ENCODE results near the gene KIAA1958.
"Not testable (repeated sequence)": the region's sequence is repeated elsewhere in the genome, so short reads cannot be mapped to it uniquely, and the experiment has no call there.

KIAA1958 gene

GRCh38 chr9:112489876-112490666 lies 3.4 kb downstream of the KIAA1958 start:
- no peak for DNase-seq (ENCODE audit: low read depth in 1 of 2, low spot score in 1 of 2)

DNA sequence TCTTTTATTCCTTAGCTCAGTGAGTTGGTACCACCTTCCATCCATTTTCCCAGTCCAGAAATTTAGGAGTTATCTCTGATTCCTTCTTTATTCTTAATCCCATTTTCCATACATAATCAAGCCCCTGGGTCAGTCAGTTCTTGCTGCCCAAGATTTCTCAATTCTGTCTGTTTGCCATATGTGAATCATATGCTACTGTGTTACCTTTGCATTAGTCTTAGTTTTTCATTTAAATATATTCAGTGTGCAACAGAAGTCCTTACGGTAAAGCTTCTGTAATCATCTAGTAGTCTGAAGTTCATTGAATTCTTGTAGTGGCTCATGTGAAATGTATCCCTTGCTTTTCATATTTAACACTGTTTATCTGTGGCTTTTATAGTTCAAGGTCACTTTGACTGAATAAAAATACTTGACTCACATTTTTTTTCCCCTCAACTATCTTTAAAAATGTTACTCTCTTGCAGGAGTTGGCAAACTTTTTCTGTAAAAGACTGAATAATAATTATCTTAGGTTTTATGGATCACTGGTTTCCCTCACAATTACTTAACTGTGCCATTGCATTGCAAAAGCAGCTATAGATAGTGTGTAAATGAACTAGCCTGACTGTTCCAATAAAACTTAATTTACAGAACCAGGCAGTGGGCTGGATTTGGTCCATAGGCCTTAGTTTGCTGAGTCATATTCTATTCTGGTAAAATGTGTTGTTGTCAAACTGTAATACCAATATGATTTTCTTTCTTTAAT lies 6.9 kb downstream of the KIAA1958 start:
- DNase-seq (ENCODE audit: low read depth in 1 of 2, low spot score in 1 of 2): no peak

- DNase-seq (ENCODE audit: low read depth in 1 of 2, low spot score in 1 of 2): no peak
These were observed 7.5 kb downstream of the KIAA1958 start for GRCh38 chr9:112494153-112494552.

GRCh38 chr9:112495614-112496013 lies 9.0 kb downstream of the KIAA1958 start:
- no peak for DNase-seq (ENCODE audit: low read depth in 1 of 2, low spot score in 1 of 2)

DNA sequence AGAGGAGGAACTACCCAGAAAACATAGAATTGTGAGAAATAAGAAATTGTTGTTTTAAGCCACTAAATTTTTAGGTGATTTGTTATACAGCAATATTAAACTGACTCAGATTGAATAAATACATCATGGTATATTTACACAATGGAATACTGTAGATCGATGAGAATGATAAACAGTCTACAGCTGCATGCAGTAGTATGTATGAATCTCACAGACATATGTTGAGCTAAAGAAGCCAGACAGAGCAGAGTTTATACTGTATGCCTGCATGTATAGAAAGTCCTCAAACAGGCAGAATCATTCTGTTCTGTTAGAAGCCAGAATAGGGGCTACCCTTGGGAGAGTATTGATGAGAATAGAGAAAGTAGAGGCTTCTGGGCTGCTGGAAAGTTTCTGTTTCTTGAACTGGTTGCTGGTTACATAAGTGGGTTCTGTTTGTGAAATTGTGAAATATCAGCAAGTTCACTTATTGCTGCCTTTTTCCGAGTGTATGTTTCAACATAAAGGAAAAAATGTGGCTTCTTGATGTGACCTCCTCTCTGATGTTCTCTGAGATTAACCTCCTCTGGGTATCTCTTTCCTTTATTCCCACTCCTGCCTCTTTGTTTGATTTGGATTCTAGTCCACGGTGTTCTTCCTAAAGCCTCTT lies 9.6 kb downstream of the KIAA1958 start:
- DNase-seq (ENCODE audit: low read depth in 1 of 2, low spot score in 1 of 2): no peak

DNA sequence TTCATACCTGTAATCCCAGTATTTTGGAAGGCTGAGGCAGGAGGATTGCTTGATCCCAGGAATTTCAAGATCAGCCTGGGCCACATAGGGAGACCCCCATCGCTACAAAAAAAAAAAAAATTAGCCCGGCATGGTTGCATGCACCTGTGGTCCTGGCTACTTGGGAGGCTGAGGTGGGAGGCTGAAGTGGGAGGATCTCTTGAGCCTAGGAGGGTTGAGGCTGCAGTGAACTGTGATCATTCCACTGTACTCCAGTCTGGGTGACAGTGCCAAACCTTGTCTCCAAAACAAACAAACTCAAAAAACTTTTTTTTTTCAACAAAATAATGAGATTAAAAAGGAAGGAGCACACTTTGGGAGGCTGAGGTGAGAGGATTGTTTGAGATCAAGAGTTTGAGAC lies 14.2 kb downstream of the KIAA1958 start:
- no peak for DNase-seq (ENCODE audit: low read depth in 1 of 2, low spot score in 1 of 2)

DNA sequence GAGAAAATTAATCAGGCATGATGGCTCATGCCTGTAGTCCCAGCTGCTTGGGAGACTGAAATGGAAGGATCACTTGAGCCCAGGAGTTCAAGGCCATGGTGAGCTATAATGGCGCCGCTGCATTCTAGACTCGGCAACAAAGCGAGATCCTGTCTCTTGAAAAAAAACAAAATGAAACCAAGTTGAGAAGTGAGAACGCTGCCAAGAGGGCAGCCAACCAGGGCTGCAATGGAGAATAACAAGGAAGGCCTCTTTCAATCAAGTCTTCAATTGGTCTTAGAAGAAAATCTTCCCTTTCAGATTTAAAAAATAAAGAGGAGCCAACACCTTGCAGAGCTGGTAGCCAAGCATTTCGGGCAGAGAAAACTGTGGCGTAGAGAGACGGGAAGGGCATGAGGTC lies 14.7 kb downstream of the KIAA1958 start:
- DNase-seq (ENCODE audit: low read depth in 1 of 2, low spot score in 1 of 2): no peak

- no peak for DNase-seq (ENCODE audit: low read depth in 1 of 2, low spot score in 1 of 2)
These were observed 15.7 kb downstream of the KIAA1958 start for GRCh38 chr9:112502175-112502946.

DNA sequence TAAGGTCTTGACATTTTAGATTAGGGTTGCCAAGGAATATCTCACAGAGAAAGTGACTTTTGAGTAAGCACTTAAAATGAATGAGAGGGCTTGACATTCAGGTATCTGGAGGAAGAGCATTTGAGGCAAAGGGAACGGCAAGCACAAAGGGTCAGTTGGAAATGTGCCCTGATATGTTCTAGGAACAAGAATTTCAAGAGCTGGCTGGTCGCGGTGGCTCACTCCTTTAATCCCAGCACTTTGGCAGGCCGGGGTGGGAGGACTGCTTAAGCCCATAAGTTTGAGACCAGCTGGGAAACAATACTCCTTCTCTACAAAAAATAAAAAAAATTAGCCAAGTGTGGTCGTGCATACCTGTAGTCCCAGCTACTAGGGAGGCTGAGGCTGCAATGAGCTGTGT lies 16.5 kb downstream of the KIAA1958 start:
- no peak for DNase-seq (ENCODE audit: low read depth in 1 of 2, low spot score in 1 of 2)

GRCh38 chr9:112505086-112505485 lies 18.5 kb downstream of the KIAA1958 start:
- DNase-seq (ENCODE audit: low read depth in 1 of 2, low spot score in 1 of 2): no peak

DNA sequence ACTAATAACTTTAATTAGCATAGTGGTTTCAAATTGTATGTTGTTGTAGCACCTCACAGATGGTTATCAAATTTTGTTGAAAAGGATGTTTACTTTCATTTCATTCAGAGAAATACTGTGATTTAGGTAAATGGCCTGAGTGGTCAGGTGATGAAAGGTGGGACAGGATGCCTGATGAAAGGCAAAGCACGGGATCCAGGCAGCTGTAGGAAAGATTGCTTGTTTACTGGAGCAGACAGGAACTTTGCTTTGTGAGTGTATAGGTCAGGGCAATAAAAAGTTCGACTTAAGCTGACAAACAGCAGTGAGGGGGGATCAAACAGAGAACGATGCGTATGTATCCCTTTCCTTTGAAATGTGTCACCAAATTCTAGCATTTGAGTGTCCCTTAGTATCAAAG lies 19.0 kb downstream of the KIAA1958 start:
- DNase-seq (ENCODE audit: low read depth in 1 of 2, low spot score in 1 of 2): no peak

DNA sequence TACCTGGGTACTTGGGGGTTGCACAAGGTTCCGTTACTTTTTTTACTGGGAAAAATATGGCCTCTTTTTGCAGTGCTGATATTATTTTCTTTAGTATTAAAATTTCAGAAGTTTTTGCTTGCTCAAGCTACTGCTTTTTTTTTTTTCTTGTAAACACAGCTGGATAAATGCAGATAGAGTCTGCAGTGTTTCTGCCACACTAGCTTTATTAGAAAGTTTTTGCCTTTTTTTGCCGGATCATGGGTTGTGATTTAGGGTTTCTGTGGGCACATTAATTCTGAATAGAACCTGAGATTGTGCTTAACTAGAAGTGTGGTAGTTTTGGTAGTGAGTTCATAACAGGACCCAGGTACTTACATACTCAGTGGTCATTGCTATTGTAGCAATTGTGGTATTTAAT lies 19.9 kb downstream of the KIAA1958 start:
- no peak for DNase-seq (ENCODE audit: low read depth in 1 of 2, low spot score in 1 of 2)

DNA sequence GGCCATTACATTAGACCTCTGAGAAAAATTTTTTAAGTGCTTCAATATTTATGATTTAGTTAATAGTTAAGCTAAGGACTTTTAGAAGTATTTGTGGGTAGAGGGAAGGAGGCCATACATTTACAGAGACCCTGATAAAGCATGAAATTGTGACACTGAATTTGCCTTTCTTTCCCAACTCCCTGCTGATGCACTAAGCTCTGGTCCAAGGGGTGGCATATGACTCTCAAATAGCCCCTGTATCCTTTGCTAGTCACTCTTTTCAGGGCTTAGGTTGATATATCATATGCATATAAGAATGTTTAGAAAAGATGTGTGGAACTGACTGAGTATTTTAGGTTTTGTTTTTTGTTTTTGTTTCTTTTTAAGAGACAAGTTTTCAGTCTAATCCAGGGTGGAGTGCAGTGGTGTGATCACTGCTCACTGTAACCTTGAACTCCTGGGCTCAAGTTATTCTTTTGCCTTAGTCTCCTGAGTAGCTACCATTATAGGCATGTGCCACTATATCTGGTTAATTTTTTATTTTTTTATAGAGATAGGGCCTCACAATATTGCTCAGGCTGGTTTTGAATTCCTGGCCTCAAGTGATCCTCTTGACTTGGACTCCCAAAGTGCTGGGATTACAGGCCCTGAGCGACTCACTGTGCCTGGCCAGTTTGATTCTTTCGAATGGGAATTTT lies 20.5 kb downstream of the KIAA1958 start:
- DNase-seq (ENCODE audit: low read depth in 1 of 2, low spot score in 1 of 2): no peak

DNA sequence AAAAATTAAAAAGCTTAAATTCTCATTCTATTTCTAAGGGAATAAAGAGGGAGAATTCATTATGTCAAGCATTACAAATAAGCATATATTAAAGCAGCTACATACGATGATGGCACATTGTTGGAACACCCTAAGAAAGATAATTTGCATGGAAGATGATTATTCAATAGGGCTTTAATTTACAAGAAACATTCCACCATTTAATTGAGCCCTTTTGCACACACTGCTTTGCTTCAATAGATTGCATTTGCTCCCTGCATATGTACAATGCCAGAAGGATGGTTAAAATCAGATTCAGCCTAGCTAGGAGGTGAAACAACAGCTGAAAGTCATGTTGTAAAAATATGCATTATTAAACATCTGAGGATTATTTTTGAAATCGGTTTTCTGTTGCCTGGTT lies 21.8 kb downstream of the KIAA1958 start:
- DNase-seq (ENCODE audit: low read depth in 1 of 2, low spot score in 1 of 2): no peak

DNA sequence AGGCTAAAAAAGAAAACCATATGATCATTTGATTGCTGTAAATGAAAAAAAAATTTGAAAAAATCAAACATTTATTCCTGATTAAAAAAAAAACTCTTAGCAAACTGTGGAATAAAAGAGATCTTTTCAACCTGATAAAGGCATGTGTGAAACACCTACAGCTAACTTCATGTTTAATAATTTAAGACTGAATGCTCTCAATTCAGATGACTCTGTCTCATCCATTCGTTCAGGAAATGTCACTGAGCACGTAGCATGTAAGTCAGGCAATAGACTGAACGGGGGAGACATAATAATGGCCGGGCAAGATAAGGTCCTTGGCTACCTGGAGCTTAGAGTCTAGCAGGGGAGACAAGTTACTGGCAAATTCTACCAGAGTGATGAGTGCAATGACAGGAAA lies 25.8 kb downstream of the KIAA1958 start:
- DNase-seq (ENCODE audit: low read depth in 1 of 2, low spot score in 1 of 2): not testable (repeated sequence)

- DNase-seq (ENCODE audit: low read depth in 1 of 2, low spot score in 1 of 2): no peak
These were observed 30.1 kb downstream of the KIAA1958 start for GRCh38 chr9:112516769-112517168.

DNA sequence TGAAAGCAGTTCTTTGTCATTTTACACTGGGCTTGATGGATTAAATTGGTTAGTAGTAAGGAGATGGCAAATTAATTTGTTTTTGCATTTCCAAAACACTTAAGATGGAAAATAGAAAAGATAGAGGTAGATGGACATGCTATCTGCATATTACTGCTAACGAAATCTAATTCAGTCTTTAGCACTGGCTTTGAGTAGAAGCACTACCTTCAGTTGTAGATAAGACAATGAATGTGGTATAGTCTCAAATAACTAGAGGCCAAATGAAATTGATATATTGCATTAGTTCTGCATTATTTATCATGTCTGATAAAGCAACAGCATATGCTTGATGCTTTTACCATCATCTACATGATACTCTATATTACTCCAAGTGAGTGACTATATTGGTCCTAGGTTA lies 33.4 kb downstream of the KIAA1958 start:
- no peak for DNase-seq (ENCODE audit: low read depth in 1 of 2, low spot score in 1 of 2)

GRCh38 chr9:112520656-112521055 lies 34.0 kb downstream of the KIAA1958 start:
- no peak for DNase-seq (ENCODE audit: low read depth in 1 of 2, low spot score in 1 of 2)

DNA sequence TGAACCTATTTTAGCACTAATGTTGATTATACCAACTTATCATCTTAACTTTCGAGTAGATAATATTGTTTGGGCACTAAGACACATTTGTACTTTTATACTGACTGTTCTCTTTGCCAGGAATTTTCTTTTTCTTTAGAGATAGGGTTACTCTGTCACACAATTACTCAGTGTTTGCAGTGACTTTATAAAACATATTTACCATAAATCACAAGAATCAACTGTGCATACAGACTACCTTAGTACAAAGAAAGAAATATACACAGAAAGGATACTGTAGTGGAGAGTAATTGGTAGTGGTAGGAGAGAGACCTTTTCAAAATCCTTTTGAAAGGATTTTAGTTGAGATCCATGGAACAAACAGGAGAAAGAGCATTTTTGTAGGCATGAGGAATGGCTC lies 40.3 kb downstream of the KIAA1958 start:
- DNase-seq (ENCODE audit: low read depth in 1 of 2, low spot score in 1 of 2): no peak

GRCh38 chr9:112527959-112528358 lies 41.3 kb downstream of the KIAA1958 start:
- DNase-seq (ENCODE audit: low read depth in 1 of 2, low spot score in 1 of 2): no peak

GRCh38 chr9:112529316-112529715 lies 42.7 kb downstream of the KIAA1958 start:
- DNase-seq (ENCODE audit: low read depth in 1 of 2, low spot score in 1 of 2): no peak
